Ovary (tissue), 3 donors: ENCODE results near the gene CTNNBL1.

Source experiments
- EP300 ChIP-seq: sonication (generic); formaldehyde crosslinking; IDR thresholded peaks from one replicate; pipeline ENCODE4 v1.6.1; 2017; ENCODE audit warnings: antibody characterized with exemption
- POLR2A ChIP-seq: fragments of 450-650 bp; IDR thresholded peaks from one replicate; pipeline ENCODE4 v1.6.1; 2017; ENCODE audit warnings: antibody characterized with exemption, mild to moderate bottlenecking, moderate library complexity
- TF ChIP-seq, protein P1 (sequence below), 3 donors: fragments of 450-650 bp in 2 of 3; fragments of 200-600 bp in 1 of 3; IDR thresholded peaks; one replicate each; pipeline versions ENCODE4 v1.5.1 to v1.8.0; 2016 to 2022; ENCODE audit warnings: antibody characterized with exemption in 3 of 3, mild to moderate bottlenecking in 1 of 3
- donor health status: DM: no; HTN: no; CAD: no.

GRCh38 chr20:37755665-37756064, 61.8 kb downstream of the CTNNBL1 start:
- TF ChIP-seq, protein P1, sequence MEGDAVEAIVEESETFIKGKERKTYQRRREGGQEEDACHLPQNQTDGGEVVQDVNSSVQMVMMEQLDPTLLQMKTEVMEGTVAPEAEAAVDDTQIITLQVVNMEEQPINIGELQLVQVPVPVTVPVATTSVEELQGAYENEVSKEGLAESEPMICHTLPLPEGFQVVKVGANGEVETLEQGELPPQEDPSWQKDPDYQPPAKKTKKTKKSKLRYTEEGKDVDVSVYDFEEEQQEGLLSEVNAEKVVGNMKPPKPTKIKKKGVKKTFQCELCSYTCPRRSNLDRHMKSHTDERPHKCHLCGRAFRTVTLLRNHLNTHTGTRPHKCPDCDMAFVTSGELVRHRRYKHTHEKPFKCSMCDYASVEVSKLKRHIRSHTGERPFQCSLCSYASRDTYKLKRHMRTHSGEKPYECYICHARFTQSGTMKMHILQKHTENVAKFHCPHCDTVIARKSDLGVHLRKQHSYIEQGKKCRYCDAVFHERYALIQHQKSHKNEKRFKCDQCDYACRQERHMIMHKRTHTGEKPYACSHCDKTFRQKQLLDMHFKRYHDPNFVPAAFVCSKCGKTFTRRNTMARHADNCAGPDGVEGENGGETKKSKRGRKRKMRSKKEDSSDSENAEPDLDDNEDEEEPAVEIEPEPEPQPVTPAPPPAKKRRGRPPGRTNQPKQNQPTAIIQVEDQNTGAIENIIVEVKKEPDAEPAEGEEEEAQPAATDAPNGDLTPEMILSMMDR (IDR thresholded peaks at IDR 0.05) = no peak
- TF ChIP-seq EP300 (no peak), POLR2A (no peak)
